Stimulated activated CD4-positive, alpha-beta T cell treated with anti-CD3 and anti-CD28 coated beads, Interleukin-2, amount 100 ng/mL, for 48 hours (primary cell): ENCODE data around the gene CRY1.
A peak's percentile ranks its signal among the peaks of the same experiment; 100 is the strongest.

ENCODE experiments used
- DNase-seq, 2 donors: peaks; one replicate each; pipeline ENCODE4 v3.0.0-alpha.2; 2020

Gene CRY1

GRCh38 chr12:107093417-107094182 lies at the start of gene CRY1:
Gene CRY1, minus strand, starts transcription at chr12:107093549. Its CDS starts 588 bp downstream, at chr12:107092961.
- peak; percentile 90 to 91 for DNase-seq

GRCh38 chr12:107139787-107140186 lies 46.4 kb upstream of the CRY1 start:
- no peak for DNase-seq

GRCh38 chr12:107138990-107139389 lies 45.6 kb upstream of the CRY1 start:
- DNase-seq, result no peak

- no peak for DNase-seq
These were observed 41.8 kb upstream of the CRY1 start for GRCh38 chr12:107135177-107135576.

- DNase-seq, result peak; percentile 26 to 45
These were observed 41.2 kb upstream of the CRY1 start for GRCh38 chr12:107134558-107134957.

- no peak for DNase-seq
These were observed 40.1 kb upstream of the CRY1 start for GRCh38 chr12:107133462-107133861.

GRCh38 chr12:107131832-107132616 lies 38.7 kb upstream of the CRY1 start:
- peak in 1 of 2 donors; percentile 12 for DNase-seq

GRCh38 chr12:107130830-107131611 lies 37.7 kb upstream of the CRY1 start:
- DNase-seq, result no peak

GRCh38 chr12:107129315-107129930 lies 36.1 kb upstream of the CRY1 start:
- no peak for DNase-seq

GRCh38 chr12:107127482-107128430 lies 34.4 kb upstream of the CRY1 start:
- no peak for DNase-seq

GRCh38 chr12:107126796-107127481 lies 33.6 kb upstream of the CRY1 start:
- no peak for DNase-seq

- DNase-seq, result no peak
These were observed 32.5 kb upstream of the CRY1 start for GRCh38 chr12:107125833-107126232.

GRCh38 chr12:107122452-107122958 lies 29.2 kb upstream of the CRY1 start:
- no peak for DNase-seq

- DNase-seq, result no peak
These were observed 25.7 kb upstream of the CRY1 start for GRCh38 chr12:107119091-107119490.

- no peak for DNase-seq
These were observed 25.3 kb upstream of the CRY1 start for GRCh38 chr12:107118624-107119023.

- no peak for DNase-seq
These were observed 21.8 kb upstream of the CRY1 start for GRCh38 chr12:107115119-107115518.

GRCh38 chr12:107111314-107111713 lies 18.0 kb upstream of the CRY1 start:
- DNase-seq, result no peak

- DNase-seq, result no peak
These were observed 16.7 kb upstream of the CRY1 start for GRCh38 chr12:107109726-107110719.

GRCh38 chr12:107108995-107109508 lies 15.7 kb upstream of the CRY1 start:
- no peak for DNase-seq
